GM10847 (cell line): ENCODE results near the gene SLC25A48.

Experiments
- POLR2A ChIP-seq: IDR thresholded peaks from 2 replicates; pipeline ENCODE4 v1.6.1; 2011; ENCODE audit not compliant: insufficient read length; ENCODE audit errors: extremely low read depth

The SLC25A48 gene

GRCh38 chr5:135834639-135835529 lies at the start of gene SLC25A48:
Gene SLC25A48, plus strand, starts transcription at chr5:135834663. Its CDS starts 185 bp downstream, at chr5:135834848.
- TF ChIP-seq POLR2A = no peak

GRCh38 chr5:135800656-135801055 lies 33.8 kb upstream of the SLC25A48 start:
- no peak for TF ChIP-seq POLR2A

- no peak for TF ChIP-seq POLR2A
These were observed 24.1 kb upstream of the SLC25A48 start for GRCh38 chr5:135810188-135810943.

GRCh38 chr5:135811007-135811406 lies 23.5 kb upstream of the SLC25A48 start:
- no peak for TF ChIP-seq POLR2A

GRCh38 chr5:135813758-135814157 lies 20.7 kb upstream of the SLC25A48 start:
- no peak for TF ChIP-seq POLR2A

- TF ChIP-seq POLR2A = no peak
These were observed 20.1 kb upstream of the SLC25A48 start for GRCh38 chr5:135814316-135814715.

GRCh38 chr5:135814812-135815211 lies 19.7 kb upstream of the SLC25A48 start:
- TF ChIP-seq POLR2A = no peak

- TF ChIP-seq POLR2A = no peak
These were observed 13.2 kb upstream of the SLC25A48 start for GRCh38 chr5:135821061-135821801.

GRCh38 chr5:135821802-135822201 lies 12.7 kb upstream of the SLC25A48 start:
- no peak for TF ChIP-seq POLR2A

- no peak for TF ChIP-seq POLR2A
These were observed 12.2 kb upstream of the SLC25A48 start for GRCh38 chr5:135822286-135822685.

- no peak for TF ChIP-seq POLR2A
These were observed 11.5 kb upstream of the SLC25A48 start for GRCh38 chr5:135822959-135823358.

- no peak for TF ChIP-seq POLR2A
These were observed 10.6 kb upstream of the SLC25A48 start for GRCh38 chr5:135823881-135824280.

GRCh38 chr5:135824541-135825041 lies 9.9 kb upstream of the SLC25A48 start:
- no peak for TF ChIP-seq POLR2A

GRCh38 chr5:135825373-135826220 lies 8.9 kb upstream of the SLC25A48 start:
- TF ChIP-seq POLR2A = no peak

GRCh38 chr5:135826221-135826525 lies 8.3 kb upstream of the SLC25A48 start:
- TF ChIP-seq POLR2A = no peak
